DND-41 (cell line): ENCODE data around the gene NRP1.

Source experiments
- CTCF ChIP-seq: IDR thresholded peaks from 2 replicates; pipeline ENCODE4 v1.5.1; 2012; ENCODE audit warnings: borderline replicate concordance, low read length, moderate library complexity, mild to moderate bottlenecking; ENCODE audit not compliant: poor library complexity, severe bottlenecking; ENCODE audit errors: extremely low read depth
- EZH2 ChIP-seq: IDR thresholded peaks from 3 replicates; pipeline ENCODE4 v1.6.1; 2012; ENCODE audit warnings: borderline replicate concordance, low read depth, mild to moderate bottlenecking, moderate library complexity, low read length, inconsistent platforms; ENCODE audit not compliant: severe bottlenecking

- TF ChIP-seq CTCF (no peak), EZH2 (no peak)
These were observed 47.4 kb downstream of the NRP1 start for GRCh38 chr10:33287112-33287511.
